GM20000 (cell line): ENCODE measurements around the gene MAGED2.
"Not testable (repeated sequence)": the region's sequence is repeated elsewhere in the genome, so short reads cannot be mapped to it uniquely, and the experiment has no call there.

Experiments
- DNase-seq: peaks from one replicate; pipeline ENCODE4 v3.0.0; 2012; ENCODE audit warnings: low spot score
- TF ChIP-seq, protein P1 (sequence below): IDR thresholded peaks from 2 replicates; pipeline ENCODE4 v1.5.1; 2012; ENCODE audit warnings: mild to moderate bottlenecking, control low read depth; ENCODE audit errors: extremely low read depth, missing control alignments

MAGED2 gene

DNA sequence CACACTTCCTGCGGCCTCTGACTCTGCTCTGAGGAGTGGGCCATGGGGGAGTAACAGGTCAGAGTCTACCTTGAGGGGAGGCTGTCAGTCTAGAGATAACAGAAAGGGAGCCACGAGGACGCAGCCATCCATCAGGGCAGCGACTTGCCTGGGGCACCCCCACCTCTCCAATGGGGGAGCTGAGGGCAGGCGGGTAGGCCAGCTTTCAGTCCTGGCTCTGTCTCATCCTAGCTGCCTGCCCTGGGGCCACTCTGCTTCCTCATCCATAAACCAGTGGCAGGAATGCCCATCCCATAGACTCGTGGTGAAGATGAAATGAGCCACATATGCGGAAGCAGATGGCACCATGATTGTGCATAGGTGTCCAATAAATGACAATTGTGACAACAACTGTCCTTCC lies 13.2 kb downstream of the MAGED2 start:
- TF ChIP-seq, protein P1, sequence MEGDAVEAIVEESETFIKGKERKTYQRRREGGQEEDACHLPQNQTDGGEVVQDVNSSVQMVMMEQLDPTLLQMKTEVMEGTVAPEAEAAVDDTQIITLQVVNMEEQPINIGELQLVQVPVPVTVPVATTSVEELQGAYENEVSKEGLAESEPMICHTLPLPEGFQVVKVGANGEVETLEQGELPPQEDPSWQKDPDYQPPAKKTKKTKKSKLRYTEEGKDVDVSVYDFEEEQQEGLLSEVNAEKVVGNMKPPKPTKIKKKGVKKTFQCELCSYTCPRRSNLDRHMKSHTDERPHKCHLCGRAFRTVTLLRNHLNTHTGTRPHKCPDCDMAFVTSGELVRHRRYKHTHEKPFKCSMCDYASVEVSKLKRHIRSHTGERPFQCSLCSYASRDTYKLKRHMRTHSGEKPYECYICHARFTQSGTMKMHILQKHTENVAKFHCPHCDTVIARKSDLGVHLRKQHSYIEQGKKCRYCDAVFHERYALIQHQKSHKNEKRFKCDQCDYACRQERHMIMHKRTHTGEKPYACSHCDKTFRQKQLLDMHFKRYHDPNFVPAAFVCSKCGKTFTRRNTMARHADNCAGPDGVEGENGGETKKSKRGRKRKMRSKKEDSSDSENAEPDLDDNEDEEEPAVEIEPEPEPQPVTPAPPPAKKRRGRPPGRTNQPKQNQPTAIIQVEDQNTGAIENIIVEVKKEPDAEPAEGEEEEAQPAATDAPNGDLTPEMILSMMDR: no peak
- no peak for DNase-seq

DNA sequence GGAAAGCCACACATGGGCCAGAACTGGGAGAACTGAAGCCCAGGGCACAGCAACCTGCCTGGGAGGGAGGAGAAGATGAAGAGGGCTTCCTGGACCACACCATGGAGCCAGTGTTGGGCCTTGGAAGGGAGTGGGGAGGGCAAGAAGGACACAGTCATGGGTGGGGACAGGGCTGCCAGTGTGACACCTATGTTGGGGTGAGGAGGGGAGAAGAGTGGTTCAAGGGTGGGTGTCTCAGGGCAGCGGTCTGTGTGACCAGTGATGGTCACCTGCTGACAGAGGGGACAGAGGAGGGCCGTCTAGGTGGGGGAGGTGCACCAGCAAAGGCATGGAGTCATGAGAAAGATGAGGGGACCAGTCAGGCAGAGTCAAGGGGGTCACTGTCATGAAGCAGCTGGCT lies 13.8 kb downstream of the MAGED2 start:
- TF ChIP-seq, protein P1: no peak
- no peak for DNase-seq

DNA sequence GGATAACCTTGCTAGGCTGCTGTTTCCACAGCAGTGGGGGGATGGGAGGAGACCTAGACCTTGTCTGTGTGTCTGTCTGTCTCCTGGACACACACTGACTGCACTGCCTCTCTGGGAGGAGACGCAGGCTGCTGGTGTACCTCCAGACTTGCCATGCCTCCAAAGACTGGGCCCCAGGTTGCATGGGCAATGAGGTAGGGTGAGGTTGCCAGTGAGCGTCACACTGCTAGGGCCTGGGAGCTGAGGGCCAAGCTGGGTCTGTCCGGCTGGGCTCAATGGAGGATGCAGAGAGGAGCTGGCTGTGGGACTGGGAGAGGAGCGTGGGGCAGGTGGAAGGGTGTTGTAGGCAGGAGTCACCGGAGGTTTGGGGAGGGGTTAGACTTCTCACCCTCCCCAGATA lies 16.6 kb downstream of the MAGED2 start:
- no peak for DNase-seq
- TF ChIP-seq, protein P1: no peak

DNA sequence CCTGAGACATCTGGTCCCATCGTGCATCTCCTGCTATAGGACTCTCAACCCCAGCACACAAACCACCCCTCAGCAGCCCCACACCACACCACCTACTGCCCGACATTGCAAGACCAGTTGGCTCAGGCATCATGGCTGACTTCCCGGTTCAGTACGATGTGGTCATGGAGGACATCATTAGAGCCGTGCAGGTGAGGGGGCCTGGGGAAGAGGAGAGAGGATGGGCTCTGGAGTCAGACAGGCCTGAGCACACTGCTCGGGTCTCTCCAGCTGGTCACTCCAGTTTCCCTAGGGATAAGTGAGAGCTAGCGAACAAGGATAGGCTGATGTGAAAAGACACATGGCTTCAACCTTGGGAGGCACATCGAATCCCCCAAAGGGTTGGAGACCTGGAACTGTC lies 17.2 kb downstream of the MAGED2 start:
- TF ChIP-seq, protein P1: no peak
- no peak for DNase-seq

DNA sequence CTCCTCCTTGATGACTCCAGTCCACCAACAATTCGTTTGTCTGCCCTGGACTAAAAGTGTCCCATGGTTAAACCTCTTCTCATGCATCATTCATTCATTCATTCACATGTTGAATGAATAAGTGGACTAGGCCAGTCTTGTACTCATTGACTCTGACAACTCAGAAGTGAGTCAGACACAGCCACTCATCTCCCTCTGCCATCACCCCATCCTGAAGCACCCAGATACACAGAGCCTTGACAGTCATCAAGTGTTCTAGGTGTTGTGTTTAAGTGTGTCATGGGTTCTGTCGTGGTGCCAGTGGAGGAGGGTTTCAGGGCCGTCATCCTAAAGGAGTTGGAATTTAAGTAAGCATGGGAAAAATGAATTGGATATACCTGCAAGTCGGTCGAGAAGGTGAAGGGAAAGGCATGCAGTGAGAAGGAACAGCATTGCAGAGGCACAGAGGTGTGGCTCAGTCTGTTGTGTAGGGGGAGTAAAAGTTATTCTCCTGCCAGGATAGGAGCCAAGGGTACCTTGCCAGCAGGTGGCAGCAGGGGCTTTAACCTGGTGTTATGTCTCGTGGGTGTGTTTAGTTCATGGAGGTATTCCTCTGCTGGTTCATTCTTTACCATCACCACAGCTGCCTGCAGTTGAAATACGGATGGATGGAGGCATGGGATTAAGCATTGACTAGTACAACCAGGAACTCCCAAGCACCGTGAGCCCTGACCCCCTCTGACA lies 18.3 kb downstream of the MAGED2 start:
- DNase-seq: no peak
- TF ChIP-seq, protein P1: no peak

DNA sequence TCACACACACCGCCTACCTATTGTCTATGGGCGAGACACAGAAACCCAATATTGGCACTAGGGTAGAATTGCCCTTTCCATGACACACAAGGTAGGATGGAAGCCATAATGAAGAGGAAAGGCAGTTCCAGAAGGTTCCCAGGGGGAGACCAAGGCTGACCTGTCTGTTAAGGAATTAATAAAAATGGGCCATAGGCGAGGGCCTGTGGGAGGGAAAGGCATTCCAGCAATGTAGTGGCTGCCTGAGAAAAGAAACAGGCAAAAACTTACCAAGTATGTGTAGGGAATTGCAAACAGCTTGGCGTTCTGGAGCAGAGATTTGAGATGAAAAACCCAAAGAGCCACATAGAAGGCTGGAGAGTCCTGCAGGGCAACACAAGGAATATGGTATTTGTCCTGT lies 19.1 kb downstream of the MAGED2 start:
- no peak for DNase-seq
- TF ChIP-seq, protein P1: no peak

DNA sequence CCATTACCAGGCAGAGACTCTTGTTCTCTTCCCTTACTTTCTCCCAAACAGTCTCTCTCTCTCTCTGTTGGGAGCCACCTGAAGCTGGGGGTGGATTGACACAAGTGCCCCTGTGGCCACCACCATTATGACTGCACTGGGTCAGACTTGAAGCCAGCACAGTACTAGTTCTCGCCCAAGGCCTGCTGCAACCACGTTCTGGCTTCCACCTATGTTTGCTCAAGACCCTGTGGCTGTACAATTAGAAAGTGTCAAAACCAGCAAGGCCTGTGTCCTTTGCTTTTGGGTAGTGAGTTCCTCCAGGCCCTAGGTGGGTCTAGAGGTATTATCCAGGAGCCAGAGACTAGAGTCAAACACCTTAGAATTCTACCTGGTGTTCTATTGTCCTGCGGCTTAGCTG lies 31.0 kb downstream of the MAGED2 start:
- TF ChIP-seq, protein P1: no peak
- DNase-seq: no peak

DNA sequence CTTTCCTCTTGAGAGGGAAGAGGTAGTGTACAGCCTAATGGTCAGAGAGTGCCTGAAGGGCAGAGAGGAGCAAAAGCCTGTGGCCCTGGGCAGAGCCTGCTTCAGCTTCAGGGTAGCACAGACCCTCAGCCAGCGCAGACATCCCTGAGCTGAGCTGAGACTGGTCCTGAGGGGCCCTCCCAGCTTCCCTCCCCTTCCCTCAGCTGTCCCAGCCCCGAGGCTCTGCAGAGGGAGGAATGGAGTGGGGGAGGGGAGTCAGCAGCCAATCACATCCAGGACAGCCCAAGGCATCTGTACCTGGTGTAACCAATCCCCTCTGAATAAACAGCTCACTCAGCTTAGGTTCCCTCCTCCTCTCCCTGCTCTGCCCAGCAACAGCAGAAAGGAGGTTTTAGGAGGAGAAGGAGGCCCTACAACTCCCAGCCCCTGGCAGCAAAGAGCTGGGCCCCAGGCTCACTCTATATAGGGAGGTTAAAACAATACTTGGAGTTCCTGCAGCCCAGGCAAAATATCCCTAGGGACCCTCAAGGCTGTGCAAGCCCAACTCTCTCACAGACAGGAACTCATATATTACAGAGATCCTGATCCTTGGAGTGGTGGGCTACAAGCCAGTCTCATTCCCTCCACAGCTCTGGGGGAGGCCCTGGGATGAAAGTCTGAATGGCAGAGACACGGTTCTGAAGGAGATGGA lies 33.8 kb downstream of the MAGED2 start:
- not testable (repeated sequence) for DNase-seq
